ENCODE measurements around the gene NSUN4. TPM values are rescaled to one million over a fixed set of nuclear protein-coding genes. Genes with fewer than 3 reads are reported as not detected.

Gene NSUN4
- total and polyA plus RNA-seq, 9 of the 15 experiments (the other 6 are each of a cell fraction or from before 2014, with no cell fraction given): 33.4 to 60.2 (median 46.3) TPM

DNA sequence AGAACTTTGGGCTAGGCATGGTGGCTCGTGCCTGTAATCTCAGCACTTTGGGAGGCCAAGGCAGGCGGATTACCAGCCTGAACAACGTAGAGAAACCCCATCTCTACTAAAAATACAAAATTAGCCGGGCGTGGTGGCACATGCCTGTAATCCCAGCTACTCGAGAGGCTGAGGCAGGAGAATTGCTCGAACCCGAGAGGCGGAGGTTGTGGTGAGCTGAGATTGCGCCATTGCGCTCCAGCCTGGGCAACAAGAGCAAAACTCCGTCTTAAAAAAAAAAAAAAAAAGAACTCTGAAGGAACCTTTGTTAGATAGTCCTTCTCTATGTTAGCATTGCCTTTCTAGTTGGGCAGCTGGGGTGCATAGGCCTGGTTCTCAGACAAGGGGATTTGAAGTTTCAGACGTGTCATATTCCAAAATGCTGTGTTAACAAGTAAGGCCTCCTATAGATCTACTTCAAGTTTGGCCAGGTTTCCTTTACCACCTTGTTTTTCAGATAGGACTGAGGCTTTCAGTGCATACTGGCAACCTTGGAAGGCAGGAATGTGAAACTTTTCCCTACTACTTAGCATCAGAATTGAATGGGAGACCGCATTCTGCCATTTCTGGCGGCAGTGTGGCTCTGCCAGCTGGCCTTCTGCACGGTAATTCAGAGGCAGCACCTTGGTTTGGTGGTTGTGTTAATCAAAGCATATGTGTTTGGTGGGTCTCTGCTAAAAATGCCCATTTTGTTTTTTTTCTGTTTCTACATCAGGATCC is 31.0 kb upstream of the NSUN4 start:
- H3K79me2 ChIP-seq (ENCODE audit: control insufficient read depth, insufficient read depth, low read length): peaks cover 69% of the 10 kb centered on the region
- ATAC-seq: no peak
- H3K27me3 ChIP-seq (ENCODE audit: control insufficient read depth in 2 of 2, insufficient read depth in 2 of 2, low read length in 2 of 2): no peaks in the 10 kb centered on the region
- ChIA-PET CTCF (ENCODE audit: low intra/inter-chr PET ratio) (no interaction called here), POLR2A (interaction anchor here (0.6 to 3.5 kb wide), 4 partner anchors 9 to 31 kb away, joined by 3 to 31 read pairs (median 11); partner anchors contain the start of gene NSUN4)
- no peaks in the 10 kb centered on the region for H3K9me3 ChIP-seq (replicated peaks; ENCODE audit: control insufficient read depth, insufficient read depth, low read depth, low read length)
- in situ Hi-C loops (cut with MboI) (no loop called here), intact Hi-C loops (cut with micrococcal nuclease) (no loop called here)
- H2AFZ ChIP-seq (ENCODE audit: low read depth, low read length): no peak overlapping the region
- peaks cover 35% of the 10 kb centered on the region for H4K20me1 ChIP-seq (replicated peaks; ENCODE audit: control insufficient read depth, insufficient read depth, low read length)
- peaks cover 91% of the 10 kb centered on the region for H3K36me3 ChIP-seq (ENCODE audit: control insufficient read depth, insufficient read depth, low read length)
- no peak overlapping the region for H3K4me3 ChIP-seq
- BruUV-seq (replicated peaks): no TSS peak
- peaks cover 15 to 19% of the 10 kb centered on the region in 2 experiments; a peak in 4 of 5 replicates for H3K4me1 ChIP-seq (replicated peaks in 1 of 2; ENCODE audit: control insufficient read depth in 2 of 2, insufficient read depth in 2 of 2, low read length in 2 of 2)
- no peak overlapping the region for H3K4me2 ChIP-seq (ENCODE audit: insufficient read depth, low read length)
- H3K27ac ChIP-seq (ENCODE audit: extremely low read depth, low read depth, low read length): no peak overlapping the region
- WGBS (ENCODE audit: insufficient coverage, low coverage, missing lambda C conversion rate): 95% methylated on average over 13 of the region's 16 CpGs
- FAIRE-seq: no peak
- H3K9me1 ChIP-seq (ENCODE audit: control insufficient read depth, insufficient read depth, low read length): no peaks in the 10 kb centered on the region
- no peak for DNase-seq (ENCODE audit: extremely low read depth in 1 of 4, low spot score in 3 of 4)
- H3K9ac ChIP-seq (ENCODE audit: insufficient read depth in 1 of 2, low read depth in 2 of 2, low read length in 2 of 2): no peak overlapping the region
- no peak for TF ChIP-seq ADNP (tag; IDR thresholded peaks at IDR 0.05)
- TF ChIP-seq ZNF644 (tag; IDR thresholded peaks at IDR 0.05; ENCODE audit: low read depth): 0 out of 2 replicates have a peak, but pooled peaks have one; percentile 27
- 0 out of 2 replicates have a peak, but pooled peaks have one; percentile 25 for TF ChIP-seq SUPT5H (IDR thresholded peaks at IDR 0.05)
- no peak for TF ChIP-seq ATF4 (CRISPR knock-in tag; IDR thresholded peaks at IDR 0.05)
- no peak for TF ChIP-seq FOXM1 (IDR thresholded peaks at IDR 0.05; ENCODE audit: low read depth)
- TF ChIP-seq FOXM1 (CRISPR knock-in tag; IDR thresholded peaks at IDR 0.05; ENCODE audit: low read depth): no peak
